GM18499 (cell line): Measurements from ENCODE around the gene SKIL.
"Not testable (repeated sequence)": the region's sequence is repeated elsewhere in the genome, so short reads cannot be mapped to it uniquely, and the experiment has no call there.

Source experiments
- ATAC-seq: cut with Tn5 transposase; IDR thresholded peaks from one replicate; pipeline ENCODE4 v1.9.1; 2021; ENCODE audit warnings: moderate number of reproducible peaks; ENCODE audit not compliant: insufficient read depth, unreplicated experiment

Gene SKIL, protein sequence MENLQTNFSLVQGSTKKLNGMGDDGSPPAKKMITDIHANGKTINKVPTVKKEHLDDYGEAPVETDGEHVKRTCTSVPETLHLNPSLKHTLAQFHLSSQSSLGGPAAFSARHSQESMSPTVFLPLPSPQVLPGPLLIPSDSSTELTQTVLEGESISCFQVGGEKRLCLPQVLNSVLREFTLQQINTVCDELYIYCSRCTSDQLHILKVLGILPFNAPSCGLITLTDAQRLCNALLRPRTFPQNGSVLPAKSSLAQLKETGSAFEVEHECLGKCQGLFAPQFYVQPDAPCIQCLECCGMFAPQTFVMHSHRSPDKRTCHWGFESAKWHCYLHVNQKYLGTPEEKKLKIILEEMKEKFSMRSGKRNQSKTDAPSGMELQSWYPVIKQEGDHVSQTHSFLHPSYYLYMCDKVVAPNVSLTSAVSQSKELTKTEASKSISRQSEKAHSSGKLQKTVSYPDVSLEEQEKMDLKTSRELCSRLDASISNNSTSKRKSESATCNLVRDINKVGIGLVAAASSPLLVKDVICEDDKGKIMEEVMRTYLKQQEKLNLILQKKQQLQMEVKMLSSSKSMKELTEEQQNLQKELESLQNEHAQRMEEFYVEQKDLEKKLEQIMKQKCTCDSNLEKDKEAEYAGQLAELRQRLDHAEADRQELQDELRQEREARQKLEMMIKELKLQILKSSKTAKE

GRCh38 chr3:170357176-170358041 is at the start of gene SKIL:
TSS of gene SKIL (plus strand) at chr3:170357715. CDS start at chr3:170360332, 2,617 bp downstream.
- ATAC-seq, result peak; percentile 33

DNA sequence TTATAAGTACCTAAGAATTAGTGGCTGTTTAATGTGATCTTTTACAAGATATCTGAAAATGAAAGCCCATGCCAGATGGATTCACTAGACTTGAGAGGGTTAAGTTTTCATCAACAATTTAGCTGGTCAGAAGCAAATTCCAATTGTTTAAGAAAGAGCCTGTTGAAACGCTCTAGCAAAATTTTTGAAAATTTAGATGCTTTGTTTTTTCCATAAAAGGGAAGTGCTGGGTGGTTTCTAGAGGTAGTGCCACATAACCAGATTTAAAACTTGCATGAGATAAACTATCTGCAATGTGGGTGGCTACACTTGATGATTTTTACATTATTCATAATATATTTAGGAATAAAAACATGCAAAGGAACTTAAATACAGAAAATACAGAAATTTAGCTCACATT is 48.5 kb upstream of the SKIL start:
- ATAC-seq, result no peak

GRCh38 chr3:170317954-170318353 is 39.6 kb upstream of the SKIL start:
- ATAC-seq, result no peak

- ATAC-seq, result no peak
Measured at GRCh38 chr3:170320461-170321121, 36.9 kb upstream of the SKIL start.

DNA sequence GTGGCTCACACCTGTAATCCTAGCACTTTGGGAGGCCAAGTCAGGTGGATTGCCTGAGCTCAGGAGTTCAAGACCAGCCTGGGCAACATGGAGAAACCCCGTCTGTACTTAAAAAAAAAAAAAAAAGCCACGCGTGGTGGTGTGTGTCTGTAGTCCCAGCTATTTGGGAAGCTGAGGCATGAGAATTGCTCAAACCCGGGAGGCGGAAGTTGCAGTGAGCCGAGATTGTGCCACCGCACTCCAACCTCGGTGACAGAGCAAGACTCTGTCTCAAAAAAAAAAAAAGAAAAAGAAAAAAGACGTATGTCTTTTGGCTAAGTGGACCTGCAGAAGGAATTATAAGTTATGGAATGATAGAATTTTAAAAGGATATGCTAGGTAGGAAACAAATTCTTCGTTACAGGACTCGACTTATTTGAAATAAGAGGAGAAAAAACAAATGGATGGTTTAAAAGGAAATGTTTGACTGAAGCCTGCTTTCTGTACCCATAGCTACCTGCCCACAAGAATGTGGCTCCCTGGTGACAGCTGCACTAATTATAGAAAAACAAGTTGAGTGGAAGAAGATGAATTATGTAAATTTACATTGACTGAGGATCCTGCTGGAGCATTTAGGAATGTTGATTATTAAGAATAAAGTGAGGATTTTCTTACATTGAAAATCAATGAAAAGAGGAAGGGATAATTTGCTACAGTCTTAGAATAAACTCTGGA is 36.0 kb upstream of the SKIL start:
- ATAC-seq, result no peak

DNA sequence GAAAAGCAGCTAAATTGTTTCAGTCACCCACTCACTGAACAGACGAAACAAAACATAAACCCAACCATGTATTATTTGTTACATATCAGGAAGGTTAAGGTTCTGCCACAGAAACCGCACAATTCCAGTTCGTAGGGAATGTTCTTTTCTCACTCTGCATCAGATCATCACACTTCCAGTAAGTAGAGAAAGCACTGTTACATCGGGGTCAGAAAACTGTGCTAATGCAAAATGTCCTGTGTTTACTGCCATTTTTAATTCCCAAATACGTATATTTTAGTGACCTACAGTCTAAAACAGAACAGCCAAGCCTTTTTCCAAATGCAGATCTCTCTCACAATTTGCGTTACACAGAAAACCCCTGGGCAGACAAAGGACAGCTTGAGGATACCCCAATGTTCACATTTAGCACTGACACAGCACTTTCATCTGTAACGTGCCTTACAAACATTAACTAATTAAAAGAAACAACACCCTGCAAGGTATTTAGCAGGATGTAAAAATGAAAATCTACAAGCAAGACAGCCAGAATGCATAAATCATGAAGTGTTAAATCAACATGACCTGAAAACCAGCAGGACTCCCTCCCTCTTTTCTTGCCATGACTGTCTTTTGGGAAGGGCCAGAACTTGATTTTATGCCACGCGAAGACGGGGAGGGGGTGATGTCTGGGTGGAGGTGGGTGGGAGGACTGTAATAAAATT is 34.8 kb upstream of the SKIL start:
- no peak for ATAC-seq

GRCh38 chr3:170323331-170323730 is 34.2 kb upstream of the SKIL start:
- ATAC-seq, result no peak

DNA sequence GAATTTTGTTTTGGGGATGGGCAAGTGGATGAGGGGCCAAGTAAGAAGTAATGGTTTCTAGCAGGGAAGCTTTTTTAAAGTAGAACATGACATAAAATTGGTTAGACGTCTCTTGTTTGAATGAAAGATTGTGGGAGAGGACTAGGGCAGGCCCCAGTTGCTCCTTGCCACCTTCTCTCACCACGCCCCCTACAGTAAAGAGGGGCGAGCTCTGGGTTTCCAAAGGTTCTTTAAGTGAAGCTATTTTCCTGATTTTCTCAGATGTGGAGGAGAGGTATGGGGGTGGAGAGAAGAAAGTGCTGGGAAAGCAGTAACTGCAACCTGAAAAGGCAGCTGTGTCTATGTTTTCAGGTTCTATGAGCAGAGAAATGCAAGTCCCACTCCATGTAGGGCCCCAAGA is 32.6 kb upstream of the SKIL start:
- ATAC-seq, result no peak

DNA sequence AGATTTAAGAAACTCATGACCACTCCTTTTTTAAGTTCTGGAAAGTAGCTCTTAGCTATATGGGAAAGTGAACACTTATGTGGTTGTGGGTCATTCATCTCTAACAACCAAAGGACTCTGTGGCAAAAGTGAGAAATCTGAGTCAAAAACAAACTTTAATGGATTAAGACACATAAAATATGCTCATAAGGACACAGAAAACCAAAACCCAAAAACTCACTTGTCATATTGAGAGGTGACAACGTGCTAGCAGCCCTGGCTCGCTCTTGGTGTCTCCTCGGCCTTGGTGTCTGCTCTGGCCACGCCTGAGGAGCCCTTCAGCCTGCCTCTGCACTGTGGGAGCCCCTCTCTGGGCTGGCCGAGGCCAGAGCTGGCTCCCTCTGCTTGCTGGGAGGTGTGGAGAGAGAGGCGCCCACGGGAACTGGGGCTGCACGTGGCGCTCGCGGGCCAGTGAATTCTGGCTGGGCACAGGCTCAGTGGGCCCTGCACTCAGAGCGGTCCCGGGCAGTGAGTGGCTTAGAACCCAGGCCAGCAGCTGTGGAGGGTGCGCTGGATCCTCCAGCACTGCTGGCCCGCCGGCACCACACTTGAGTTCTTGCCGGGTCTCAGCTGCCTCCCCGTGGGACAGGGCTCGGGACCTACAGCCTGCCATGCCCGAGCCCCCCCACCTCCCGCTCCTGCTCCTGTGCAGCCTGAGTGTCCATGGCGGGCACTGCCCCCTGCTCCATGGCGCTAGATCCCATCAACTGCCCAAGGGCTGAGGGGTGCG is 30.3 kb upstream of the SKIL start:
- ATAC-seq, result no peak

DNA sequence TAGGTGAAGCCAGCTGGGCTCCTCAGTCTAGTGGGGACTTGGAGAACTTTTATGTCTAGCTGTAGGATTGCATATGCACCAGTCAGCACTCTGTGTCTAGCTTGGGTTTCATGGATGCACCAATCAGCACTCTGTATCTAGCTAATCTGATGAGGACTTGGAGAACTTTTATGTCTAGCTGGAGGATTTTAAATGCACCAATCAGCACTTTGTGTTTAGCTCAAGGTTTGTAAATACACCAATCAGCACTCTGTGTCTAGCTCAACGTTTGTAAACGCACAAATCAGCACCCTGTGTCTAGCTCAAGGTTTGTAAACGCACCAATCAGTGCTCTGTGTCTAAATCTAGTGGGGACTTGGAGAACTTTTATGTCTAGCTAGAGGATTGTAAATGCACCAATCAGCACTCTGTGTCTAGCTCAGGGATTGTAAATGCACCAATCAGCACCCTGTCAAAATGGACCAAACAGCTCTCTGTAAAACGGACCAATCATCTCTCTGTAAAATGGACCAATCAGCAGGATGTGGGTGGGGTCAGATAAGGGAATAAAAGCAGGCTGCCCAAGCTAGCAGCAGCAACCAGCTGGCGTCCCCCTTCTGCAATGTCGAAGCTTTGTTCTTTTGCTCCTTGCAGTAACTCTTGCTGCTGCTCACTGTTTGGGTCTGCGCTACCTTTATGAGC is 29.5 kb upstream of the SKIL start:
- ATAC-seq, result not testable (repeated sequence)

DNA sequence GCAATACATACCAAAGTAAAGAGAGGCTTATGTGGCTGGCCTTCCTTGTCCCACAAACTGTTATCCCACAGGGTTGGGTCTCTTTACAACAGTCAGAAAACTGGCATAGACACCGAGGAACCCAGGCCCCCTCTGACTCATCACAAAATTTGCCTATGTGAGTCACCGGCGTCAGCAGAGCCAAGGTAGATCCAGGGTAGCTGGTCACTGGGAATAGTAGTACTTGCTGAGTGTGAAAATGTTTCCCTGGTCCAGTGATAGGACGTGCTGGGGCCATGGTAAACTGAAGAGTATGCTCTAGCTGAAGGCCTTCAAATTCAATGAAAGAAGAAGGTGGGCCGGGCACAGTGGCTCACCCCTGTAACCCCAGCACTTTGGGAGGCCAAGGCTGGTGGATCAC is 27.1 kb upstream of the SKIL start:
- no peak for ATAC-seq

DNA sequence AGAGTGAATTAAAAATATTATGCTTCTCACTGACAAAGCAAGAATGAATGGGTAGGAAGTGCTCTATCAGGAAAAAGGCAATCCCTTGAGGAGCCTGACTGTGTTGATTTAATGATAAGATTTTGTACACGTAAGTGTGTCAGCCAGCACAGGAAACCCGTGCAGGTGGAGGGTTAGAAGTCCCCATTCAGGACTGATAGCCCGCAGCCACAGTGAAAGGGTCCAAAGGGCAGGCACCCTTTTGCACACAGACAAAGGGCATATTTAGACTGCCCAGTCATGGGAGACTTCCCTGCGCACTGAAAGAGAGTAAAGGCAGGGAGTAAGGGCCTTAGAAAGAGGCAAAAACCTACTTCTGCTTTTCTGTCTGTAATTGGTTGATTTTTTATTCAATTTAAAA is 26.4 kb upstream of the SKIL start:
- ATAC-seq, result no peak

GRCh38 chr3:170337420-170337819 is 20.1 kb upstream of the SKIL start:
- no peak for ATAC-seq

- ATAC-seq, result no peak
Measured at GRCh38 chr3:170338690-170339340, 18.7 kb upstream of the SKIL start.

- not testable (repeated sequence) for ATAC-seq
Measured at GRCh38 chr3:170342273-170342672, 15.2 kb upstream of the SKIL start.

DNA sequence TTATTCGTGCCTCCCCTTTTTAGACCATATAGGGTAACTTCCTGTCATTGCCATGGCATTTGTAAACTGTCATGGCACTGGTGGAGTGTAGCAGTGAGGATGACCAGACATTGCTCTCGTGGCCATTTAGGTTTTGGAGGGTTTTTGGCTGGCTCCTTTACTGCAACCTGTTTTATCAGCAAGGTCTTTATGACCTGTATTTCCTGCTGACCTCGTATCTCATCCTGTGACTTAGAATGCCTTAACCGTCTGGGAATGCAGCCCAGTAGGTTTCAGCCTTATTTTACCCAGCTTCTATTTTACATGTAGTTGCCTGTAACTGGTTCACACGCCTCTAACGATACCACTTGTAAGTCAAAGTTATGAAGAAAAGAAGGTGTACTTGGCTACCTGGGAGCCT is 13.7 kb upstream of the SKIL start:
- ATAC-seq, result not testable (repeated sequence)

GRCh38 chr3:170344971-170345370 is 12.5 kb upstream of the SKIL start:
- no peak for ATAC-seq
